ENCODE data around the gene SVOP. TPM values are rescaled to one million over a fixed set of nuclear protein-coding genes. Genes with fewer than 3 reads are reported as not detected.

The SVOP gene
- total and polyA plus RNA-seq, 2 of the 4 experiments (the other 2 are of a cell fraction) = not detected

DNA sequence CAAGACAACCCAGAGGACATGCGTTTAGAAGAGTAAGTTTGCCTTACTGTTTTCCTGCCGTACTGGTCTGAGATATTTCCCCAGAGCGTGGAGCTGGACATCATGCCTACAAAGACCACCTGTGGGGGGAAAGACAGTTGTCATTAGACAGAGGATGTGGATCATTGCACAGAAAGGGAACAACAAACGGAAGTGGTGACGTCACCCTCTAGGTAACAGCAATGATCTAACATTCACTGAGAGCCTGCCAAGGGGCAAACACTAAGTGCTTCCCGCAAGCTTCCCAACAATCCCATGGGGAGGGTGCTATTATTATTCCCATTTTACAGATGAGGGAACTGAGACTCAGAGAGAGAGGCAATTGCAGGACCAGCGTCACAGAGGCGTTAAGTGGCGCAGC, 48.5 kb downstream of the SVOP start:
- dilution Hi-C loops (cut with HindIII; ENCODE audit: low sequenced_read_pairs, unreplicated experiment) = no loop called here
- Histone ChIP-seq H3K56ac (ENCODE audit: extremely low read depth, insufficient read depth, low read length) (no peak overlapping the region), H2AK5ac (ENCODE audit: low read depth, low read length) (no peak overlapping the region), H3K4me3 (ENCODE audit: insufficient read depth, low read depth, low read length) (no peak overlapping the region), H2AK9ac (replicated peaks; ENCODE audit: low read depth, low read length, poor library complexity) (no peak overlapping the region), H2BK20ac (ENCODE audit: low read depth, low read length) (no peak overlapping the region), H3K9me1 (ENCODE audit: insufficient read depth, low read length) (no peaks in the 10 kb centered on the region), H3K79me1 (ENCODE audit: low read depth in 1 of 2, low read length in 2 of 2) (no peaks in the 10 kb centered on the region), H3K27me3 (ENCODE audit: control insufficient read depth, insufficient read depth, low read length) (peaks cover 6% of the 10 kb centered on the region), H2AFZ (replicated peaks; ENCODE audit: low read length, poor library complexity) (no peak overlapping the region), H3K9me3 (ENCODE audit: control insufficient read depth, insufficient read depth, low read length) (no peaks in the 10 kb centered on the region), H3K9ac (ENCODE audit: low read depth, low read length) (no peak overlapping the region), H3K4me1 (ENCODE audit: control insufficient read depth, insufficient read depth, low read length) (no peaks in the 10 kb centered on the region), H3K36me3 (ENCODE audit: control insufficient read depth, insufficient read depth, low read length) (no peaks in the 10 kb centered on the region), H3K4ac (ENCODE audit: low read depth, low read length) (no peak overlapping the region), H3K4me2 (ENCODE audit: low read depth, low read length) (no peak overlapping the region), H3K23ac (ENCODE audit: low read depth, low read length) (no peak overlapping the region), H2BK15ac (ENCODE audit: low read depth, low read length) (no peak overlapping the region), H4K20me1 (ENCODE audit: insufficient read depth, low read length) (no peaks in the 10 kb centered on the region), H3K18ac (ENCODE audit: low read depth, low read length) (no peak overlapping the region), H3K27ac (ENCODE audit: insufficient read depth, low read length) (no peak overlapping the region), H4K8ac (ENCODE audit: low read depth in 2 of 2, low read length in 2 of 2) (no peak overlapping the region), H2BK120ac (ENCODE audit: low read depth, low read length) (no peak overlapping the region), H3K14ac (replicated peaks; ENCODE audit: low read depth, low read length) (no peak overlapping the region), H4K5ac (ENCODE audit: low read depth, low read length) (no peak overlapping the region), H2BK5ac (ENCODE audit: low read depth, low read length, poor library complexity, severe bottlenecking) (no peak overlapping the region), H4K91ac (ENCODE audit: insufficient read depth, low read depth, low read length) (no peak overlapping the region)
- ChIA-PET POLR2A (ENCODE audit: unreplicated experiment) (no interaction called here), CTCF (no interaction called here)
- in situ Hi-C loops (cut with MboI; ENCODE audit: low sequenced_read_pairs) = no loop called here
- DNase-seq = no peak
- no peak for ATAC-seq (ENCODE audit: low read depth)
- TF ChIP-seq RFX5 (IDR thresholded peaks at IDR 0.05; ENCODE audit: low read depth, low read length) (no peak), RCOR1 (IDR thresholded peaks at IDR 0.05; ENCODE audit: insufficient replicate concordance, low read length) (no peak), CEBPB (IDR thresholded peaks at IDR 0.05; ENCODE audit: low read depth, low read length) (no peak), POLR2A (IDR thresholded peaks at IDR 0.05; ENCODE audit: low read depth, low read length) (no peak), CHD1 (IDR thresholded peaks at IDR 0.05; ENCODE audit: low read depth, low read length) (no peak), RAD21 (IDR thresholded peaks at IDR 0.05; ENCODE audit: low read length) (no peak), NFE2L2 (IDR thresholded peaks at IDR 0.05; ENCODE audit: low read depth, low read length) (no peak), BHLHE40 (IDR thresholded peaks at IDR 0.05; ENCODE audit: low read depth, low read length) (no peak), MAZ (IDR thresholded peaks at IDR 0.05; ENCODE audit: borderline replicate concordance, low read depth, low read length) (no peak), MXI1 (IDR thresholded peaks at IDR 0.05; ENCODE audit: borderline replicate concordance, low read depth, low read length) (no peak), FOS (IDR thresholded peaks at IDR 0.05; ENCODE audit: low read depth, low read length) (no peak), MAFK (IDR thresholded peaks at IDR 0.05; ENCODE audit: low read depth, low read length) (no peak), SMC3 (IDR thresholded peaks at IDR 0.05; ENCODE audit: low read depth, low read length) (no peak)
- TF ChIP-seq, protein P1, sequence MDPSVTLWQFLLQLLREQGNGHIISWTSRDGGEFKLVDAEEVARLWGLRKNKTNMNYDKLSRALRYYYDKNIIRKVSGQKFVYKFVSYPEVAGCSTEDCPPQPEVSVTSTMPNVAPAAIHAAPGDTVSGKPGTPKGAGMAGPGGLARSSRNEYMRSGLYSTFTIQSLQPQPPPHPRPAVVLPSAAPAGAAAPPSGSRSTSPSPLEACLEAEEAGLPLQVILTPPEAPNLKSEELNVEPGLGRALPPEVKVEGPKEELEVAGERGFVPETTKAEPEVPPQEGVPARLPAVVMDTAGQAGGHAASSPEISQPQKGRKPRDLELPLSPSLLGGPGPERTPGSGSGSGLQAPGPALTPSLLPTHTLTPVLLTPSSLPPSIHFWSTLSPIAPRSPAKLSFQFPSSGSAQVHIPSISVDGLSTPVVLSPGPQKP (IDR thresholded peaks at IDR 0.05; ENCODE audit: borderline replicate concordance, low read depth, low read length) = no peak
- TF ChIP-seq, protein P2, sequence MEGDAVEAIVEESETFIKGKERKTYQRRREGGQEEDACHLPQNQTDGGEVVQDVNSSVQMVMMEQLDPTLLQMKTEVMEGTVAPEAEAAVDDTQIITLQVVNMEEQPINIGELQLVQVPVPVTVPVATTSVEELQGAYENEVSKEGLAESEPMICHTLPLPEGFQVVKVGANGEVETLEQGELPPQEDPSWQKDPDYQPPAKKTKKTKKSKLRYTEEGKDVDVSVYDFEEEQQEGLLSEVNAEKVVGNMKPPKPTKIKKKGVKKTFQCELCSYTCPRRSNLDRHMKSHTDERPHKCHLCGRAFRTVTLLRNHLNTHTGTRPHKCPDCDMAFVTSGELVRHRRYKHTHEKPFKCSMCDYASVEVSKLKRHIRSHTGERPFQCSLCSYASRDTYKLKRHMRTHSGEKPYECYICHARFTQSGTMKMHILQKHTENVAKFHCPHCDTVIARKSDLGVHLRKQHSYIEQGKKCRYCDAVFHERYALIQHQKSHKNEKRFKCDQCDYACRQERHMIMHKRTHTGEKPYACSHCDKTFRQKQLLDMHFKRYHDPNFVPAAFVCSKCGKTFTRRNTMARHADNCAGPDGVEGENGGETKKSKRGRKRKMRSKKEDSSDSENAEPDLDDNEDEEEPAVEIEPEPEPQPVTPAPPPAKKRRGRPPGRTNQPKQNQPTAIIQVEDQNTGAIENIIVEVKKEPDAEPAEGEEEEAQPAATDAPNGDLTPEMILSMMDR (conservative IDR thresholded peaks at IDR 0.05; ENCODE audit: low read depth, low read length) = no peak
- TF ChIP-seq, protein P3, sequence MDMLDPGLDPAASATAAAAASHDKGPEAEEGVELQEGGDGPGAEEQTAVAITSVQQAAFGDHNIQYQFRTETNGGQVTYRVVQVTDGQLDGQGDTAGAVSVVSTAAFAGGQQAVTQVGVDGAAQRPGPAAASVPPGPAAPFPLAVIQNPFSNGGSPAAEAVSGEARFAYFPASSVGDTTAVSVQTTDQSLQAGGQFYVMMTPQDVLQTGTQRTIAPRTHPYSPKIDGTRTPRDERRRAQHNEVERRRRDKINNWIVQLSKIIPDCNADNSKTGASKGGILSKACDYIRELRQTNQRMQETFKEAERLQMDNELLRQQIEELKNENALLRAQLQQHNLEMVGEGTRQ (IDR thresholded peaks at IDR 0.05; ENCODE audit: low read depth, low read length) = no peak
- intact Hi-C loops (cut with micrococcal nuclease) = no loop called here
- WGBS, 2 experiments (ENCODE audit: extremely low coverage in 2 of 2, insufficient read length in 1 of 2) = no CpG with 5 or more reads among the region's 9 CpGs
- no TSS peak for BruUV-seq (replicated peaks)
